GM12864 (cell line): Measurements from ENCODE around the gene S100A8.
"Not testable (repeated sequence)": the region's sequence is repeated elsewhere in the genome, so short reads cannot be mapped to it uniquely, and the experiment has no call there.

Experiments
- DNase-seq: peaks from one replicate; pipeline ENCODE4 v3.0.0-alpha.2; 2011; ENCODE audit warnings: low read depth
- H3K4me3 ChIP-seq: 2 replicates; pipeline ENCODE4 v1.5.1; 2011; ENCODE audit warnings: mild to moderate bottlenecking, low read depth, low read length, control low read depth
- TF ChIP-seq, protein P1 (sequence below): IDR thresholded peaks from 2 replicates; pipeline ENCODE4 v1.5.1; 2011; ENCODE audit warnings: low read depth, mild to moderate bottlenecking, moderate library complexity, low read length, control low read depth, inconsistent platforms; ENCODE audit errors: missing control alignments

S100A8 gene

DNA sequence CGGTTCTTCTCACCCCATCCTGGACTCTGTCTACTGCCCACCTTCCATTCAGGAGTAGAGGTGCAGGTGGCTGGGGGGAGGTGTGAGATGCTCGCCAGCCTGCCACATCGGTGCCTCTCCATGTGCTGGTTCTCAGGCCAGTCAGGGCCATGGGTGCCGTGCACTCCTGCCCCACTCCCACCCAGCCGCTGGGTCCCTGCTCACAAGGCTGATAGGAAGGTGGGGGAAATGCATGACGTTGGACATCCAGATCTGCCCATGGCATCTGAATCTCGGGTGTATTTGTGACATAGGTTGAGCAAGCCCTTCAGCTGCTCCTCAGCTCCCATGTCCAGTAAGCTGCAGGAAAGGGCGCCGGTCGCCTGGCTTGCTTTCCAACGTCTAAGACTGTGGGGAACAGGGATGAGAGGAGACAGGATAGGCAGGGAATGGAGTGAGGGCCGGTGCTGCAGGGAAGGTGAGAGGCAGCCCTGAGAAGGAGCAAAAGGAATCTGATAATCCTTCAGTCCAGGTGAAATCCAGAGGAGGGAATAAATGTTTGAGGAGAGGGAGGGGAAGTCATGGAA lies 37.3 kb upstream of the S100A8 start:
- TF ChIP-seq, protein P1, sequence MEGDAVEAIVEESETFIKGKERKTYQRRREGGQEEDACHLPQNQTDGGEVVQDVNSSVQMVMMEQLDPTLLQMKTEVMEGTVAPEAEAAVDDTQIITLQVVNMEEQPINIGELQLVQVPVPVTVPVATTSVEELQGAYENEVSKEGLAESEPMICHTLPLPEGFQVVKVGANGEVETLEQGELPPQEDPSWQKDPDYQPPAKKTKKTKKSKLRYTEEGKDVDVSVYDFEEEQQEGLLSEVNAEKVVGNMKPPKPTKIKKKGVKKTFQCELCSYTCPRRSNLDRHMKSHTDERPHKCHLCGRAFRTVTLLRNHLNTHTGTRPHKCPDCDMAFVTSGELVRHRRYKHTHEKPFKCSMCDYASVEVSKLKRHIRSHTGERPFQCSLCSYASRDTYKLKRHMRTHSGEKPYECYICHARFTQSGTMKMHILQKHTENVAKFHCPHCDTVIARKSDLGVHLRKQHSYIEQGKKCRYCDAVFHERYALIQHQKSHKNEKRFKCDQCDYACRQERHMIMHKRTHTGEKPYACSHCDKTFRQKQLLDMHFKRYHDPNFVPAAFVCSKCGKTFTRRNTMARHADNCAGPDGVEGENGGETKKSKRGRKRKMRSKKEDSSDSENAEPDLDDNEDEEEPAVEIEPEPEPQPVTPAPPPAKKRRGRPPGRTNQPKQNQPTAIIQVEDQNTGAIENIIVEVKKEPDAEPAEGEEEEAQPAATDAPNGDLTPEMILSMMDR: no peak

DNA sequence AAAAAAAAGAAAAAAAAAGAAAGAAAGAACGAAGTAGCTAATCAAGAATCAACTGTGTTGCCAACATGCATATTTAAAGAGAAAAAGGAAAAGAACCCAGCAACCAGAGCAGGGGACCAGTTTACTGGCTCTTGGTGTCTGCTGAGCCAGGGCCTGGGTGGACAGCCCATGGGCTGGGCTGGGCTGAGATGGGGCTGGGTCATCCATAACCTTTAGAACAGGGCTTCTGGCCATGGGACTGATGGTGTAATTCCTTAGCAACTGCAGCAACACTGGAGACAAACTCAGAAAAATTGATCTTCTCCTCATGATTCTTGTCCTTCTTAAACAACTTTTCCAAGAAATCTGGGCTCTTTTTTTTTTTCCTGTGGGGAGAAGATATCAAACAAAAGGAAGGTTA lies 35.9 kb upstream of the S100A8 start:
- no peak overlapping the region for H3K4me3 ChIP-seq
- TF ChIP-seq, protein P1: no peak
- DNase-seq: no peak

More for the DNA sequence above, 37.3 kb upstream of the S100A8 start:
- DNase-seq: no peak
- H3K4me3 ChIP-seq: no peak overlapping the region

DNA sequence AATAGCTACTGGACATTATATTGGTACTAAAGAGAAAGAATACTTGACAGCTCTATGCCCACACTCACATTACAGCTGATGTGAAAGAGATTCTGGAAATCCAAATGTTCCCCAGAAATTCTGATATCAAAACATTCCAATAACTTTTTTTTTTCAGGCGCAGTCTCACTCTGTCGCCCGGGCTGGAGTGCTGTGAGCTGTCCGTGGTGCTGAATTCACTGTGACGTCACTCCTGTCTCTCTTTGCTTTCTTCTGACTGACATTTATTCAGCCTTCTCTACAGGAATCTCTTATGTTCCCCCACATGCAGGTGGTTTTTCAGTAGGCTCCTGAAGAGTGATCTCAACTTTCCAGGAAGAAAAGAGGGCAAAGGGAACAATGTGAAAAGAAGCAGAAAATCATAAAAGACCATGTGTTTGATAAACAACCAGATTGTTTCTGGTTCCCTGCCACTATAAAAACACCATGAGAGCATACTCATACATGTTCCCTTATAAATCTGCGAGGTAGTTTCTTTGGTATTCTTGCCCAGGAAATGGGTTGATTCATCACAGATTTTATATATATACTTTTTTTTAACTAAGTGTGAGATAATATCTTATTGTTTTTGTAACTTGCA lies 31.7 kb upstream of the S100A8 start:
- DNase-seq: no peak
- H3K4me3 ChIP-seq: no peak overlapping the region
- TF ChIP-seq, protein P1: no peak

DNA sequence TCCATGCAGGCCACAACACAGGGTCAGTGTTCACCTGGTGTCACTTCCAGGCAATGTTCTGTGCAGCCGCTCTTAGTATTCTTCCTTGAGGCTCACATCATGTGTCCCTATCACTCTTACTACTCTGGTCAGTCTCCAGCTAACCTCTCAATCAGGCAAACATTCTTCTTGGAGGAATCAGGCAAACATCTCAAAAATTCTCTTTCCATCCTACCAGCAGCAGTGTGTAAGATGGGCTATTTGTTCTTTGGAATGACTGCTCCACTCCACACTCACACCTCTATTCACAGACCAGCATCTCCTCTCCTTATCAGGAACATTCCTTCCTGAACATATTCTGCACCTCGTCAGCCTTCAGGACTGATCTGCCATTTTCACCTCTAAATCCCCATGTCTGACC lies 29.4 kb upstream of the S100A8 start:
- H3K4me3 ChIP-seq: no peak overlapping the region
- no peak for DNase-seq
- TF ChIP-seq, protein P1: no peak

GRCh38 chr1:153419436-153419793 lies 28.5 kb upstream of the S100A8 start:
- not testable (repeated sequence) for DNase-seq, H3K4me3 ChIP-seq

DNA sequence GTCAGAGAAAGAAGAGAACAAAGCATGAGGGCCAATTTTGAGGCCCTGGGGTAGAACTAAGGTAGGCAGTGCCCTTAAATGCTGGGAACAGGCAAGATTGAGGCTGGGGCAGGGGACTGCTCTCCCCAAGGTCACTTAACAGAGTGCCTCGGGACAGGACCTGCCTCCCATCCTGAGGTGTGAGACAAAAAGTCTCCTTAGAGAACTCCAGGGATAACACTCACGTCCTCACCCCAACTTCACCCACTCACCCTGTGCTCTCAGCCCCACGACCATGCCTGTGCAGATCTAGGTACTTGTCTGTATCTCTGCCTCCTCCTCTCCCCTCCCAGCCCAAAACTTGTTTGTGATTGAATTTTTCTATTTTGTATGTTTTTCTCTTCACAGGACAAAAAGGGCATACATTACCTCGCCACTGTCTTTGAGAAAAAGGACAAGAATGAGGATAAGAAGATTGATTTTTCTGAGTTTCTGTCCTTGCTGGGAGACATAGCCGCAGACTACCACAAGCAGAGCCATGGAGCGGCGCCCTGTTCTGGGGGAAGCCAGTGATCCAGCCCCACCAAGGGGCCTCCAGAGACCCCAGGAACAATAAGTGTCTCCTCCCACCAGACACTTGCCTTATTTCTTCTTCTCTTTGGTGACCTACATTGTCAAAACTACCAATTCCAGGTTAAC lies 28.0 kb upstream of the S100A8 start:
- H3K4me3 ChIP-seq, DNase-seq: not testable (repeated sequence)

DNA sequence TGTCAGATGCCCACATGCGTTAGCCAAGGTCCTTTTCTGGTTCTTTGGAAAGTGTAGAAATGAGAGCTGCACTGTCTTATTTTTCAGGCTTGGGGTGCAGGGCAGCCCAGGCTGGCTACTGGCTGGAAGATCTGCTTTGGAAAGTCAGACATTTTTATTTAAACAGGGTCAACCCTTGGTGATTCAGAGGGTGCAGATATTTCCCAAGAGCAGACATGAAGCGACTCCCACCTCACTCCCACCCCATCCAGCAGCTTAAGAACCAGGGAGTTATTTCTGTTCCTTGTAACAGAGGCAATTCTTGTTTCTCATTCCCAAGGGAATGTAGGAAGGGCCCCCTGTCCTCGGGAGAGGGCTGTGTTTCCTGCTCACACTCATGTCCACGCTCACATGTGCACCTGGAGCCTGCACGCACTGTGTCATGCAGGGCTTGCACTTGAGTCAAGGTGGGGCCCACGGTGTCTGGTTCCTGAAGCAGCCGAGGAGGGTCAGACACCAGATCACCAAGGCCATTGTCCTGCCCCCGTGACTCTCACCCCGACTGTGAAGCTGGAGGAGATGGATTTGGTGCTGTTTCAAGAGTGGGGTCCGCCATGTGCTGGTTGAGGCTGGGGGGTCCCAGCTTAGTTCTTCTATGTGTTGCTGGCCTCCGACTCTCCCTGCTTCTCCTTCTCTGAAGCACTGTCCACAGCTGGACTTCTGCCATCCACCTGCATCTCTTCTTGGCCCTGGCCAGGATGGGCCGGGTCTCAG lies 26.4 kb upstream of the S100A8 start:
- no peak for DNase-seq
- no peak overlapping the region for H3K4me3 ChIP-seq
- TF ChIP-seq, protein P1: no peak
